Aorta (tissue), 5 donors: ENCODE results near the gene MSI1. TPM values are rescaled to one million over a fixed set of nuclear protein-coding genes. Genes with fewer than 3 reads are reported as not detected.

Source experiments
- ATAC-seq: fragments of 200-7000 bp; cut with Tn5 transposase; one replicate; pipeline ENCODE4 v1.9.1; 2022; ENCODE audit warnings: moderate library complexity; ENCODE audit not compliant: low FRiP score
- DNase-seq, 2 donors: peaks; one replicate each; pipeline ENCODE4 v3.0.0-alpha.2; 2020
- H3K27ac ChIP-seq, 2 donors: one replicate each; pipeline ENCODE4 v1.5.1; 2013; ENCODE audit warnings: low read length in 2 of 2, mild to moderate bottlenecking in 2 of 2, moderate library complexity in 2 of 2, control low read depth in 1 of 2, inconsistent platforms in 1 of 2, low read depth in 1 of 2
- H3K27me3 ChIP-seq, 2 donors: one replicate each; pipeline ENCODE4 v1.6.1; 2013; ENCODE audit warnings: control low read depth in 1 of 2, low read length in 1 of 2, mild to moderate bottlenecking in 1 of 2, moderate library complexity in 1 of 2; ENCODE audit not compliant: insufficient read depth in 2 of 2, control insufficient read depth in 1 of 2
- H3K36me3 ChIP-seq, 2 donors: one replicate each; pipeline ENCODE4 v1.6.1; 2013; ENCODE audit warnings: control low read depth in 1 of 2, low read length in 1 of 2, mild to moderate bottlenecking in 1 of 2; ENCODE audit not compliant: insufficient read depth in 2 of 2, control insufficient read depth in 1 of 2
- H3K4me1 ChIP-seq, 2 donors: one replicate each; pipeline ENCODE4 v1.6.1; 2013; ENCODE audit warnings: low read length in 2 of 2, control low read depth in 1 of 2, mild to moderate bottlenecking in 1 of 2, moderate library complexity in 1 of 2; ENCODE audit not compliant: insufficient read depth in 2 of 2, control insufficient read depth in 1 of 2
- H3K4me3 ChIP-seq, 2 donors: one replicate each; pipeline ENCODE4 v1.5.1; 2013; ENCODE audit warnings: low read length in 2 of 2, control low read depth in 1 of 2, mild to moderate bottlenecking in 1 of 2
- H3K9me3 ChIP-seq: one replicate; pipeline ENCODE4 v1.6.1; 2013; ENCODE audit warnings: mild to moderate bottlenecking, low read length; ENCODE audit not compliant: control insufficient read depth
- WGBS, 2 donors: extraction: QIAGEN DNeasy Blood & Tissue Kit; methylation state at CpG; one replicate each; pipeline ENCODE4 v1.1.7; 2013; 5-methylcytosine and 5-hydroxymethylcytosine counted together
- intact Hi-C, 2 donors: fragments of 100-400 bp; cut with DNase I; formaldehyde crosslinking; loops; one replicate each; pipeline versions ENCODE4 v1.14.2 to v1.15.0; 2022
- polyA plus RNA-seq, 2 donors: library from polyadenylated mRNA; stranded (reverse); fragments of 200-250 nt; gene quantifications; one replicate each; pipeline ENCODE4 v1.2.3, GENCODE V29; 2013
- total RNA-seq, 2 donors: library from RNA; stranded (reverse); fragmentation: NEBNext Ultra II Directional; extraction: Animal tissue kit (Norgen Biotek cat#: 25700); gene quantifications; one replicate each; pipeline ENCODE4 v1.2.1, GENCODE V29; 2021
- donor health status: healthy with polysubstance abuse.
- donor health status: Bipolar disorder and iron deficiency.
- donor health status: DM: no; HTN: no; CAD: no.
- donor health status: DM: no; HTN: no; CAD: no.
- donor health status: DM: yes; HTN: yes; CAD: no.

The MSI1 gene
- total and polyA plus RNA-seq, 4 donors = 0.32 to 1.3 (median 0.75) TPM; not detected in 1

- Histone ChIP-seq H3K27me3 (peaks cover 0 to 2% of the 10 kb centered on the region in 2 donors), H3K36me3 (no peaks in the 10 kb centered on the region), H3K4me3 (peak within 1 kb of the TSS; percentile 56 to 83), H3K4me1 (no peaks in the 10 kb centered on the region), H3K9me3 (no peaks in the 10 kb centered on the region), H3K27ac (peak within 1 kb of the TSS in 1 of 2 donors; percentile 80)
- intact Hi-C loops = no loop called here
- DNase-seq (peak; percentile 71 to 77), ATAC-seq (peak; percentile 80)
- 1% methylated on average over 29 of the region's 29 CpGs for WGBS, 2 donors
Measured at GRCh38 chr12:120292661-120293531, 76.1 kb downstream of the MSI1 start, which contains the start of gene RNU4-1. Gene RNU4-1 (minus strand): TSS chr12:120293237.

- intact Hi-C loops = no loop called here
- no peak for DNase-seq
- peak overlapping the region in 1 of 2 donors; percentile 80 for H3K27ac ChIP-seq
- H3K36me3 ChIP-seq = no peaks in the 10 kb centered on the region
- peak; percentile 12 for ATAC-seq
- H3K9me3 ChIP-seq = no peaks in the 10 kb centered on the region
- H3K27me3 ChIP-seq = peaks cover 0 to 2% of the 10 kb centered on the region in 2 donors
- H3K4me3 ChIP-seq = peak overlapping the region; percentile 56 to 83
- H3K4me1 ChIP-seq = no peaks in the 10 kb centered on the region
- 0 to 1% methylated on average over 17 of the region's 17 CpGs for WGBS, 2 donors
Measured at GRCh38 chr12:120292411-120292660, 76.6 kb downstream of the MSI1 start.

Other genes starting within 250 kb of the MSI1 start
- 10 to 100 TPM; 75.1 to 89.8 TPM for gene GCN1, start 174.4 kb downstream of the MSI1 start, total RNA-seq
- 10 to 100 TPM in 1 of 2 donors, 1 to 10 TPM in 1; 6.4 to 22.1 TPM for gene GCN1, start 174.4 kb downstream of the MSI1 start, polyA plus RNA-seq
- gene RPLP0, start 168.1 kb downstream of the MSI1 start, total RNA-seq = 1,000 to 10,000 TPM; 1,136 to 1,236 TPM
- gene RPLP0, start 168.1 kb downstream of the MSI1 start, polyA plus RNA-seq = 1,000 to 10,000 TPM; 2,250 to 2,543 TPM
- 100 to 1,000 TPM; 111 to 138 TPM for gene PXN, start 103.4 kb downstream of the MSI1 start, total RNA-seq
- 10 to 100 TPM; 31.3 to 79.9 TPM for gene PXN, start 103.4 kb downstream of the MSI1 start, polyA plus RNA-seq
- gene RNU4-2, start 77.3 kb downstream of the MSI1 start, total RNA-seq = over 10,000 TPM; 15,052 to 24,410 TPM
- gene RNU4-2, start 77.3 kb downstream of the MSI1 start, polyA plus RNA-seq = not detected
- 1,000 to 10,000 TPM; 1,718 to 2,225 TPM for gene RNU4-1, start 75.9 kb downstream of the MSI1 start, total RNA-seq
- gene RNU4-1, start 75.9 kb downstream of the MSI1 start, polyA plus RNA-seq = not detected
- 1 to 10 TPM in 1 of 2 donors, under 1 TPM in 1; 0.39 to 1.6 TPM for gene SIRT4, start 66.8 kb downstream of the MSI1 start, total RNA-seq
- 1 to 10 TPM; 1.8 to 2.5 TPM for gene SIRT4, start 66.8 kb downstream of the MSI1 start, polyA plus RNA-seq
- gene PLA2G1B, start 41.4 kb downstream of the MSI1 start, total RNA-seq = 1 to 10 TPM in 1 of 2 donors, under 1 TPM in 1; 0.91 to 1.2 TPM
- 1 to 10 TPM; 2.0 to 3.9 TPM for gene PLA2G1B, start 41.4 kb downstream of the MSI1 start, polyA plus RNA-seq
- 100 to 1,000 TPM; 176 to 246 TPM for gene COX6A1, start 68.9 kb upstream of the MSI1 start, total RNA-seq
- 100 to 1,000 TPM; 355 to 498 TPM for gene COX6A1, start 68.9 kb upstream of the MSI1 start, polyA plus RNA-seq
- 10 to 100 TPM; 13.0 to 14.1 TPM for gene TRIAP1, start 77.2 kb upstream of the MSI1 start, total RNA-seq
- 10 to 100 TPM; 19.7 to 43.1 TPM for gene TRIAP1, start 77.2 kb upstream of the MSI1 start, polyA plus RNA-seq
- 10 to 100 TPM; 22.1 to 24.5 TPM for gene GATC, start 77.3 kb upstream of the MSI1 start, total RNA-seq
- 10 to 100 TPM in 1 of 2 donors, 1 to 10 TPM in 1; 9.8 to 11.5 TPM for gene GATC, start 77.3 kb upstream of the MSI1 start, polyA plus RNA-seq
- 10 to 100 TPM; 91.2 to 96.6 TPM for gene SRSF9, start 100.6 kb upstream of the MSI1 start, total RNA-seq
- gene SRSF9, start 100.6 kb upstream of the MSI1 start, polyA plus RNA-seq = 10 to 100 TPM; 77.5 to 95.8 TPM
- 100 to 1,000 TPM; 236 to 262 TPM for gene DYNLL1, start 126.9 kb upstream of the MSI1 start, total RNA-seq
- gene DYNLL1, start 126.9 kb upstream of the MSI1 start, polyA plus RNA-seq = 100 to 1,000 TPM; 287 to 686 TPM
- 10 to 100 TPM; 12.0 to 18.3 TPM for gene COQ5, start 160.0 kb upstream of the MSI1 start, total RNA-seq
- 10 to 100 TPM; 25.0 to 26.0 TPM for gene COQ5, start 160.0 kb upstream of the MSI1 start, polyA plus RNA-seq
- gene RNF10, start 165.2 kb upstream of the MSI1 start, total RNA-seq = 100 to 1,000 TPM; 184 to 200 TPM
- gene RNF10, start 165.2 kb upstream of the MSI1 start, polyA plus RNA-seq = 100 to 1,000 TPM in 1 of 2 donors, 10 to 100 TPM in 1; 74.0 to 156 TPM
- gene POP5, start 212.2 kb upstream of the MSI1 start, total RNA-seq = 10 to 100 TPM; 18.2 to 26.0 TPM
- 10 to 100 TPM; 33.8 to 69.7 TPM for gene POP5, start 212.2 kb upstream of the MSI1 start, polyA plus RNA-seq